HG02798 (cell line): ENCODE measurements around the gene ATF6B.

Source experiments
- ATAC-seq: cut with Tn5 transposase; IDR thresholded peaks from one replicate; pipeline ENCODE4 v1.9.1; 2021; ENCODE audit warnings: mild to moderate bottlenecking; ENCODE audit not compliant: unreplicated experiment, poor library complexity

Gene ATF6B

DNA sequence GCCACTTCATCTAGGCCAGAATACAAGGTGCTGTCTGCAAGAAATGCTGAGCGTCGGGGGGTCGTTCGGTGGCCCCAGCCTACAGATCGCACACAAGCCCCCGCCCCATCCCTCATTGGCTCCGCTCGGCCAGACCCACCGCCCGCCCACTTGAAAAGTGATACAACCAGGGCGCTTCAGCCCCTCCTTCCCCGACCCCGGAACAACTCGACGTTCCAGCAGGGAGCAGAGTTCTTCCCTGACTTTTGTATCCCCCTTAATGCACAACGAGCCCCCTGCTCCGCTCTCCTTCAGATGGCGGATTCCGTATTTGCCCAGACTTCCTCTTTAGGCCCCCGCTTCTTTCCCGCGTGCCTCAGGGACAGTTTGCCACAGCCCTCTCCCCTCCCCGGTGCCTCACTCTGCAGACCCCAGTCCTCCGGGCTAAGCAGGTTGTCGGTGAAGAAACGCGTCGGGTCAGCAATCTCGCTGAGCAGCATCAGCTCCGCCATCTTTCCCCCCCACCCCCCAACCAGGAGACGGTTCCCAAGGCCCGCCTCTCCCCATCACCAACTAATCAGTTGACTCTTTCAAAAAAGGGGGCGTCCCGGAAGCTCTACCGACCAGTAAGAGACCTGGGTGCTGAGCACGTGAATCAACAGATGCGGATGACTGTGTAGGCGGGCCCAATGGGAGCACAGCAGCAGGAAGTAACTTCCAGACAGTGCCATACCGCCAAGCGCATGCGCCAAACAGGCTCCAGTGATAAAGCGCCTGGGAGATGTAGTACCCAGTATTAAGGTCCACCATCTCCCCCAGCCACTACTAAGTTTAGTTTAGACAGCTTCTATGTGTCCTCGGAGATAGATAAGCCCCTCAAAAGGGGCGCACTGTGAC is at the start of gene ATF6B:
TSS of gene ATF6B (minus strand) at position 530 of the 876 bp plus-strand sequence. CDS start at position 491, 39 bp downstream.
- peak; percentile 89 for ATAC-seq

DNA sequence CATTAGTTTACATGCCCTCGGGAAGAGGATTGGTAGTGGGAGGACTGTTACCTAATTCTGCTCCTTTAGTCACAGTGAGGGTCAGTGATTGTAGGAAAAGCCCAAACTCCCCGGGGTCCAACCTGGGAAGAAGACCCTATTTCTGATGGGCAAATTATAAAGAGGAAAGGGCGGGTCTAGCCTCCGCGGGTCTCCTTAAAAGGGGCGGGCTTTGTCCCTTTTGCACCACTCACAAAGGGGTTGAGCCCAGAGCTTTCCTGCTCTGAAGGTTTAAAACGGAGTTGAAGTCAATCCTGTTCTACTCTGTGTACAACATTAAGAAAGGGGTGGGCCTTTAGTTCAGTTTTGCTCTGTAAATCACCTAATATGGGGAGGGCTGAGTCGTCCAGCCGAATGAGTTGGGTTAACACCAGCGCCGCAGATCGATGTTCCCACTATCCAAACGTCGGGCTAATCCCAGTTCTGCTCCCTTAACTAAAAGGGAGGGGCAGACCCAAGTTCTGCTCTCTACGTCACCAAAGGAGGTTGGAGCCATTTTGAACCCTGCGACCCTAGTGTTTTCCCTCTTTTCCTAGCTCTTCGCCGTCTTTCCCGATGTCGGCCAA is 49.2 kb upstream of the ATF6B start:
- ATAC-seq = no peak

- no peak for ATAC-seq
Measured at GRCh38 chr6:32176476-32177182, 48.6 kb upstream of the ATF6B start.

GRCh38 chr6:32175711-32176475 is 47.8 kb upstream of the ATF6B start, which contains the start of gene AGPAT1:
TSS of gene AGPAT1 (minus strand) at chr6:32176084. CDS start at chr6:32171496, 4,588 bp downstream.
- peak; percentile 51 for ATAC-seq

GRCh38 chr6:32175322-32175710 is 47.3 kb upstream of the ATF6B start:
- ATAC-seq = no peak

DNA sequence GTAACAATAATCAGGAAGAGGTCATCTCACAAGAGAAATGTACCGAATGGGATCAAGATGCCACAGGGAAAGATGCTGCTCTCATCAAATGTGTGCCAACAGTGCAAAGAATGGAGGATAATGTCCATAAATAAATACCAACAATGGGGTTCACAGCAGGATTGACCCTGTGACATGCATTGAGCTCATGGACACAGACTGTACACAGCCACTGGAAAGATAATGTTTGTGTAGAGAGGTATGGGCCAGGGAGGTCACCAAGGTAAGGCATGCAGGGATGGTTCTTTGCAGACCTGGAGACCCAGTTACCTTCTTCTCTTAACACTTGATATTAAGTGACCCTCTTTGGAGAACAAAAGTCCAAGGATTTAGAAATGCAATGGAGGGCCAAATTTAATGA is 46.4 kb upstream of the ATF6B start:
- ATAC-seq = no peak

DNA sequence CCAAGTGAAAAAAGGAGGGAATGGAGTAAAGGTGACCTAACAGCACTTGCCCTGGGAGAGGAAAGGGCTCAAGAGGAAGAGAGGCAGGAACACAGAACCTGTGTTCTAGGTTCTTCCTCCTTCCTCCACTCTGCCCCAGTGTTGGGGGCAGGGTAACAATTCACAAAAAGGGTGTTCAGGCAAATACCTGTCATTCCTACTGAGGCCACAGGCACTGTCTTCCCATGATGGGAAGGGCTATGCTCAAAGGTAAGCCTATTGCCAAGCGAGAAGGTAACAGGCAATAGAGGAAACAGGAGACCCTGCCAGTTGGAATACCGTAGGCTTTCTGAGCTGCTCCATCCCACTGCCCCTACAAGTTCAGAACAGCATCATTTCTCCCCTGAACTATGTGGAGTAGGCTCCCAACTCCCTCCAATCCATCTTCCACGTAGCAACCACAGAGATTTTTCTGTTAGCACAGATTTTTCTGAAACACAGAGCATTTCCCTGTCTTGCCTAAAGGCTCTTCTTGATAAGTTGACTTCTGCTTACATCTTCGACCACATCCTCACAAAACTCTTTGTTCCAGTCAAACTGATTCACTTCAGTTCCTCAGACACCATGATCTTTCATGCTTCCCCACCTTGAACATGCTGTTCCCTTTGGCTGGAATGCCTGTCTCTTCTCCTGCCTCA is 45.1 kb upstream of the ATF6B start:
- no peak for ATAC-seq

- no peak for ATAC-seq
Measured at GRCh38 chr6:32171234-32171633, 43.2 kb upstream of the ATF6B start.

- ATAC-seq = no peak
Measured at GRCh38 chr6:32170294-32170693, 42.2 kb upstream of the ATF6B start.

- ATAC-seq = no peak
Measured at GRCh38 chr6:32168807-32169591, 41.0 kb upstream of the ATF6B start.

DNA sequence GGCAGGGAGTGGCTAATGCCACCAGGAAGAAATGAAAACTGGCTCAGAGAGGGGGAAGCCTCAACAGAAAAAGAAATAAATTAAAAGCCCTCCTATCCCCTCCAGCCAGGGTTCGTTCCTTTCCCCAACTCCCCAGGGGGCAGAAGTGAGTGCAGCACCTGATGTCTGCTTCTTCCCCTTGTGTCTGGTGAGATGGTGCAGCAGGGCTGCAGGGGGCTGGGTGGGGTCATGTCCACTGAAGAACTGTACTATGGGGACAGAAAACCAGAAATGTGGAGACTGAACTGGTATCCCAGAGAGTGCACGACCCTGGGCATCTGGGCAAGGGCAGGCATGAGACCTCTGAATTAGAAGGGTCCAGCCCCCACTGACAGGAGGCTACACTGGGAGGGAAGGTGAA is 40.3 kb upstream of the ATF6B start:
- no peak for ATAC-seq

DNA sequence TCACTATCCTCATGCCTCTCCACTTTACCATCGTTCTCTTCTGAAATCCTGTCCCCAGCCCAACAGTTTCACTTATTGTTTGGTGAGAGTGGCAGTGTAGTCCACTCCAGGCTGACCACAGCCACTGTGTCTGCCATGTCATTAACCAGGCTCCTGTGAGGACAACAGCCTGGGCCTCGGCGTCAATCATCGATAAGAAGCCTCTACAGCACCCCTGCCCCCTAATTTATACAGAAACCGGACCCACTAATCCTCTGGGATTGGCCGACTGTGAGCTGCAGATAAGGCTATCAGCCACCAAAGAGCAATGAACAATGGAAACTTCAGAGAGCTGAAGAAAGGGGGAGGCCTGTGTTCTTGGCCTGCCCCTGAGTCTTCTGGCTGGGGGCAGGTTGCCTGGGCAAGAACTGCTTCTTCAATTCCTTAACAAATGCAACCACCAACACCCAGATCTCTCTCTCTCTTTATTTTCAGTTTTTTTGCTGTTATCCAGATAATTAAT is 39.8 kb upstream of the ATF6B start:
- ATAC-seq = no peak

GRCh38 chr6:32167154-32167760 is 39.2 kb upstream of the ATF6B start:
- ATAC-seq = no peak

GRCh38 chr6:32166411-32167061 is 38.5 kb upstream of the ATF6B start:
- ATAC-seq = no peak

- no peak for ATAC-seq
Measured at GRCh38 chr6:32164295-32164694, 36.2 kb upstream of the ATF6B start, which contains the start of gene EGFL8. TSS of gene EGFL8 (plus strand) at chr6:32164595. CDS start at chr6:32166166, 1,571 bp downstream.

- no peak for ATAC-seq
Measured at GRCh38 chr6:32163559-32164258, 35.7 kb upstream of the ATF6B start.

DNA sequence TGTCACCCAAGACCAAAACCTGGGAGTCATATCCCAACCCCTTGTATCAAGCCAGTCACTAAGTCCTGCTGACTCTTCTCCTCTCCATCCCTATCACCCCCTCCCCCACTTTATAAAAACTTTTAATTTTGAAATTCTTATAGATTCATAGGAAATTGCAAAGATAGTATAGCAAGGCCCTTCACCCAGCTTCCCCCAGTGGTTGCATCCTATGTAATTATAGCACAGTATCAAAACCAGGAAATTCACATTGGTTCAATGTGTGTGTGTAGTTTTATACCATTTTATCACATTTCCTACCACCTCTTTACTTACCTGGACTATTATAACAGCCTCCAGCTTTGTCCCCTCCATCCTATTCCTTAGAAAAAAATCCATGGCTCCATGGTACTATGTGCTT is 30.0 kb upstream of the ATF6B start:
- ATAC-seq = no peak
